ENCODE results near the gene DHX58.

DNA sequence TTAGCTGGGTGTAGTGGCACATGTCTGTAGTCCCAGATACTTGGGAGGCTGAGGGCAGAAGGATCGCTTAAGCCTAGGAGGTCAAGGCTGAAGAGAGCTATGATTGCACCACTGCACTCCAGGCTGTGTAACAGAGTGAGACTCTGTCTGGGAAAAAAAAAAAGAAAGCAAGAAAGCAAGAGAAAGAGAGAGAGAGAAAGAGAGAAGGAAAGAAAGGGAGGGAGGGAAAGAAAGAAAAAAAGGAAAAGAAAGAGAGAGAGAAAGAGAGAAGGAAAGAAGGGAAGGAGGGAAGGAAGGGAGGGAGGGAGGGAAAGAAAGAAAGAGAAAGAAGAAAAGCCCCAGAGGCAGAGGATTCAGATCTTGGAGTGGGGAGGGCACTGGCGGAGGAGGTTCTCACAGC is 6.5 kb downstream of the DHX58 start:
- TF ChIP-seq, protein P1, sequence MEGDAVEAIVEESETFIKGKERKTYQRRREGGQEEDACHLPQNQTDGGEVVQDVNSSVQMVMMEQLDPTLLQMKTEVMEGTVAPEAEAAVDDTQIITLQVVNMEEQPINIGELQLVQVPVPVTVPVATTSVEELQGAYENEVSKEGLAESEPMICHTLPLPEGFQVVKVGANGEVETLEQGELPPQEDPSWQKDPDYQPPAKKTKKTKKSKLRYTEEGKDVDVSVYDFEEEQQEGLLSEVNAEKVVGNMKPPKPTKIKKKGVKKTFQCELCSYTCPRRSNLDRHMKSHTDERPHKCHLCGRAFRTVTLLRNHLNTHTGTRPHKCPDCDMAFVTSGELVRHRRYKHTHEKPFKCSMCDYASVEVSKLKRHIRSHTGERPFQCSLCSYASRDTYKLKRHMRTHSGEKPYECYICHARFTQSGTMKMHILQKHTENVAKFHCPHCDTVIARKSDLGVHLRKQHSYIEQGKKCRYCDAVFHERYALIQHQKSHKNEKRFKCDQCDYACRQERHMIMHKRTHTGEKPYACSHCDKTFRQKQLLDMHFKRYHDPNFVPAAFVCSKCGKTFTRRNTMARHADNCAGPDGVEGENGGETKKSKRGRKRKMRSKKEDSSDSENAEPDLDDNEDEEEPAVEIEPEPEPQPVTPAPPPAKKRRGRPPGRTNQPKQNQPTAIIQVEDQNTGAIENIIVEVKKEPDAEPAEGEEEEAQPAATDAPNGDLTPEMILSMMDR (IDR thresholded peaks at IDR 0.05) = no peak
- no peak for TF ChIP-seq POLR2A (IDR thresholded peaks at IDR 0.05)
